Astrocyte (in vitro differentiated cells and primary cell): ENCODE results near the gene FAM177B. TPM values are rescaled to one million over a fixed set of nuclear protein-coding genes. Genes with fewer than 3 reads are reported as not detected.

Experiments used
- DNase-seq: peaks from one replicate; pipeline ENCODE4 v3.0.0-alpha.2; 2010; ENCODE audit warnings: low read depth
- FAIRE-seq: peaks from 2 replicates; lab custom pipeline; 2011; peaks lifted over from hg19 to GRCh38; lab: Jason Lieb, UNC
- H2AFZ ChIP-seq: 2 replicates; pipeline ENCODE4 v1.6.0; 2012; ENCODE audit warnings: low read depth, low read length, inconsistent platforms
- H3K27ac ChIP-seq: 2 replicates; pipeline ENCODE4 v1.5.1; 2011; ENCODE audit warnings: low read depth, low read length, inconsistent platforms
- H3K27me3 ChIP-seq: 2 replicates; pipeline ENCODE4 v1.6.0; 2011; ENCODE audit warnings: low read length, inconsistent platforms; ENCODE audit not compliant: insufficient read depth
- H3K36me3 ChIP-seq: 2 replicates; pipeline ENCODE4 v1.5.1; 2011; ENCODE audit warnings: low read length, inconsistent platforms; ENCODE audit not compliant: insufficient read depth
- H3K4me1 ChIP-seq: 2 replicates; pipeline ENCODE4 v1.5.1; 2011; ENCODE audit warnings: low read length, inconsistent platforms; ENCODE audit not compliant: insufficient read depth
- H3K4me2 ChIP-seq: 2 replicates; pipeline ENCODE4 v1.6.0; 2012; ENCODE audit warnings: low read length, inconsistent platforms
- H3K4me3 ChIP-seq: 2 replicates; pipeline ENCODE4 v1.5.1; 2011; ENCODE audit warnings: low read depth, mild to moderate bottlenecking, low read length, inconsistent platforms; ENCODE audit not compliant: insufficient read depth
- H3K79me2 ChIP-seq: 2 replicates; pipeline ENCODE4 v1.6.0; 2012; ENCODE audit warnings: mild to moderate bottlenecking, low read length, inconsistent platforms; ENCODE audit not compliant: insufficient read depth
- H3K9ac ChIP-seq: 2 replicates; pipeline ENCODE4 v1.6.0; 2012; ENCODE audit warnings: mild to moderate bottlenecking, low read length, inconsistent platforms
- H3K9me3 ChIP-seq: 2 replicates; pipeline ENCODE4 v1.5.1; 2012; ENCODE audit warnings: low read depth, mild to moderate bottlenecking, low read length, inconsistent platforms; ENCODE audit not compliant: insufficient read depth
- H4K20me1 ChIP-seq: 2 replicates; pipeline ENCODE4 v1.6.0; 2012; ENCODE audit warnings: low read length, inconsistent platforms; ENCODE audit not compliant: insufficient read depth
- H3K27ac Mint-ChIP-seq: one replicate; pipeline ENCODE4 v1.8.0; 2021; ENCODE audit warnings: mild to moderate bottlenecking, mixed read lengths; ENCODE audit not compliant: unreplicated experiment
- H3K27me3 Mint-ChIP-seq: one replicate; pipeline ENCODE4 v1.8.0; 2021; ENCODE audit warnings: low read depth, mixed read lengths; ENCODE audit not compliant: unreplicated experiment
- H3K36me3 Mint-ChIP-seq: one replicate; pipeline ENCODE4 v1.8.0; 2021; ENCODE audit warnings: low read depth, mixed read lengths; ENCODE audit not compliant: unreplicated experiment
- H3K4me1 Mint-ChIP-seq: one replicate; pipeline ENCODE4 v1.8.0; 2021; ENCODE audit warnings: low read depth, mixed read lengths; ENCODE audit not compliant: unreplicated experiment
- H3K4me3 Mint-ChIP-seq: one replicate; pipeline ENCODE4 v1.8.0; 2021; ENCODE audit warnings: mild to moderate bottlenecking, moderate library complexity, mixed read lengths; ENCODE audit not compliant: unreplicated experiment
- H3K9me3 Mint-ChIP-seq: one replicate; pipeline ENCODE4 v1.8.0; 2021; ENCODE audit warnings: mild to moderate bottlenecking, mixed read lengths; ENCODE audit not compliant: unreplicated experiment
- CTCF ChIP-seq: IDR thresholded peaks from 2 replicates; pipeline ENCODE4 v1.5.1; 2011; ENCODE audit warnings: low read depth, mild to moderate bottlenecking, inconsistent platforms, low read length, moderate library complexity; ENCODE audit not compliant: insufficient read depth
- EZH2 ChIP-seq: IDR thresholded peaks from 2 replicates; pipeline ENCODE4 v1.6.1; 2012; ENCODE audit warnings: mild to moderate bottlenecking, low read length, inconsistent platforms; ENCODE audit not compliant: insufficient read depth
- total RNA-seq: library from RNA; stranded (reverse); gene quantifications from 2 replicates; pipeline ENCODE4 v1.2.1, GENCODE V29; 2021

The FAM177B gene
- total RNA-seq, 1 donor from 2014 or later = not detected

GRCh38 chr1:222784371-222784770, 47.4 kb downstream of the FAM177B start:
- no peak for FAIRE-seq
- H3K79me2 ChIP-seq = no peaks in the 10 kb centered on the region
- Mint-ChIP-seq H3K27ac (no peak overlapping the region), H3K4me1 (peaks cover 16% of the 10 kb centered on the region), H3K36me3 (no peaks in the 10 kb centered on the region), H3K9me3 (no peaks in the 10 kb centered on the region), H3K4me3 (no peak overlapping the region), H3K27me3 (no peaks in the 10 kb centered on the region)
- H3K9ac ChIP-seq = no peak overlapping the region
- no peaks in the 10 kb centered on the region for H3K4me1 ChIP-seq
- no peak for DNase-seq
- no peak overlapping the region for H3K4me3 ChIP-seq
- H3K27ac ChIP-seq = no peak overlapping the region
- no peaks in the 10 kb centered on the region for H3K36me3 ChIP-seq
- no peak for TF ChIP-seq CTCF
- TF ChIP-seq EZH2 = no peak
- H2AFZ ChIP-seq = no peak overlapping the region
- H3K9me3 ChIP-seq = no peaks in the 10 kb centered on the region
- no peaks in the 10 kb centered on the region for H4K20me1 ChIP-seq
- no peak overlapping the region for H3K4me2 ChIP-seq
- peaks cover 10% of the 10 kb centered on the region for H3K27me3 ChIP-seq

DNA sequence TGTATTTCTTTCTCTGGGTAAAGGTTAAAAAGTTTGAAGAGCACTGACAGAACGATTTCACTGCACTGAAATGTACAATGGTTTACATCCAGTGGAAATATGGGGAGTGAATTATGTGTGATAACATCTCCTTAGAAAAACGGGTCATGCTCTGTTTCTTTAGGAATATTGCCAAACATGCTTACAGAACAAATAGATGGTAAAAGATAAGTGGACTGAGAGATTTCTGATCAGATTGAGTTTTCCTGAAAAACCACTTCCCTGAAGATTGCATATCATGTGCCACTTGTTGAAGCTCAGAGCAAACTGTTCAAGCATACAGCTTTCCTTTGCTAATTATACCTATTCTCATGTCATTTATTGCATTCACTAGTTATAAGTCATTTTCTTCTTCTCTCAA, 47.9 kb downstream of the FAM177B start:
- no peak overlapping the region for H3K4me3 ChIP-seq
- H2AFZ ChIP-seq = no peak overlapping the region
- Mint-ChIP-seq H3K4me1 (peaks cover 16% of the 10 kb centered on the region), H3K27ac (no peak overlapping the region), H3K9me3 (no peaks in the 10 kb centered on the region), H3K27me3 (no peaks in the 10 kb centered on the region), H3K4me3 (no peak overlapping the region), H3K36me3 (no peaks in the 10 kb centered on the region)
- TF ChIP-seq EZH2 (no peak), CTCF (no peak)
- no peaks in the 10 kb centered on the region for H3K9me3 ChIP-seq
- H3K9ac ChIP-seq = no peak overlapping the region
- no peak overlapping the region for H3K27ac ChIP-seq
- DNase-seq (no peak), FAIRE-seq (no peak)
- H3K27me3 ChIP-seq = peaks cover 10% of the 10 kb centered on the region
- H3K4me1 ChIP-seq = no peaks in the 10 kb centered on the region
- no peaks in the 10 kb centered on the region for H3K36me3 ChIP-seq
- no peaks in the 10 kb centered on the region for H4K20me1 ChIP-seq
- H3K4me2 ChIP-seq = no peak overlapping the region
- no peaks in the 10 kb centered on the region for H3K79me2 ChIP-seq

- H3K36me3 Mint-ChIP-seq = no peaks in the 10 kb centered on the region
- no peaks in the 10 kb centered on the region for H3K4me1 ChIP-seq
- no peak overlapping the region for H3K9ac ChIP-seq
- H3K4me3 Mint-ChIP-seq = no peak overlapping the region
- H2AFZ ChIP-seq = no peak overlapping the region
- no peaks in the 10 kb centered on the region for H3K27me3 Mint-ChIP-seq
- no peak overlapping the region for H3K27ac ChIP-seq
- H3K4me3 ChIP-seq = no peak overlapping the region
- H3K9me3 Mint-ChIP-seq = no peaks in the 10 kb centered on the region
- no peak for DNase-seq
- no peak for TF ChIP-seq EZH2
- TF ChIP-seq CTCF = no peak
- no peaks in the 10 kb centered on the region for H3K36me3 ChIP-seq
- no peaks in the 10 kb centered on the region for H4K20me1 ChIP-seq
- peaks cover 10% of the 10 kb centered on the region for H3K27me3 ChIP-seq
- no peaks in the 10 kb centered on the region for H3K9me3 ChIP-seq
- H3K4me2 ChIP-seq = no peak overlapping the region
- H3K79me2 ChIP-seq = no peaks in the 10 kb centered on the region
- peaks cover 16% of the 10 kb centered on the region for H3K4me1 Mint-ChIP-seq
- no peak overlapping the region for H3K27ac Mint-ChIP-seq
- no peak for FAIRE-seq
These were observed 48.5 kb downstream of the FAM177B start for GRCh38 chr1:222785529-222785928.
